NT2/D1 (cell line): ENCODE data around the gene CYFIP1.

Source experiments
- SUZ12 ChIP-seq: IDR thresholded peaks from 2 replicates; pipeline ENCODE4 v1.6.1; 2011; ENCODE audit not compliant: insufficient read length, insufficient read depth; ENCODE audit errors: extremely low read depth
- YY1 ChIP-seq: IDR thresholded peaks from 2 replicates; pipeline ENCODE4 v1.6.1; 2011; ENCODE audit not compliant: insufficient read length, insufficient read depth

DNA sequence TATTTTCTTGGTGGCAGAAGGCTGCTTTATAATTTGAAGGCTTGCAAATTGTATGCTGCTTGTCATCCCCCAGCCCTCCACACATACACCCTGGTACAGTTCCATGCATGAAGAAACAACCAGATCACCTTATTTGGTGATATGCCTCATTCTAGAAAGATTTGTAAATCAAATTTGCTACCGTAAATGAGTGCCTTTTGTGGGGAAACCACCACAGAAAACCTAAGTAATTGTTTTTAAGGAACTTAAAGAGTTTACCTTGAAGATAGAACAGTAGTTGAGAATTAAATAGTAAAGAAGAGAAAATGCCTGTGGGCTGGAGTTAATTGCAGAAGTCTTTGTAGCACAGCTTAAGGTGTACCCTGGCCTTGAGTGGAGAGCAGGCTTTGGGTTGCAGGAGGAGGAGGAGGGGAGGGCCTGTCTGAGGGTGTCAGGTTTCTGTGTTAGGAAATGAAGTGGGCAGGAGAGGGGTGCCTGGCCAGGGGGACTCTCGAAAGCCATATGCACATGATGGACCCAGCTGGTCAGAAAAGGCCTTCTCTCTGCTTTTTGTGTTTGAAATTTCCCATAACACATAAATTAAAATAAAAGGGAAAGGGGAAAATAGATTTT lies 134.8 kb downstream of the CYFIP1 start:
- TF ChIP-seq SUZ12 (no peak), YY1 (no peak)
